Upper lobe of right lung (tissue), 1 donor: ENCODE results near the gene MECR. TPM values are rescaled to one million over a fixed set of nuclear protein-coding genes. Genes with fewer than 3 reads are reported as not detected.
"Not testable (repeated sequence)": the region's sequence is repeated elsewhere in the genome, so short reads cannot be mapped to it uniquely, and the experiment has no call there.

Source experiments
- ATAC-seq: fragments of 200-7000 bp; cut with Tn5 transposase; one replicate; pipeline ENCODE4 v1.9.1; 2020; ENCODE audit warnings: mild to moderate bottlenecking, moderate library complexity
- DNase-seq: peaks from one replicate; pipeline ENCODE4 v3.0.0-alpha.2; 2020
- H3K27ac ChIP-seq: fragments of 200-600 bp; one replicate; pipeline ENCODE4 v1.8.0; 2022
- H3K27me3 ChIP-seq: fragments of 200-600 bp; one replicate; pipeline ENCODE4 v1.8.0; 2022; ENCODE audit warnings: mild to moderate bottlenecking
- H3K36me3 ChIP-seq: fragments of 200-600 bp; one replicate; pipeline ENCODE4 v1.8.0; 2022
- H3K4me1 ChIP-seq: fragments of 200-600 bp; one replicate; pipeline ENCODE4 v1.8.0; 2022
- H3K4me3 ChIP-seq: fragments of 200-600 bp; one replicate; pipeline ENCODE4 v1.8.0; 2022; ENCODE audit warnings: mild to moderate bottlenecking
- H3K9me3 ChIP-seq: fragments of 200-600 bp; one replicate; pipeline ENCODE4 v1.8.0; 2022
- CTCF ChIP-seq: fragments of 200-600 bp; IDR thresholded peaks from one replicate; pipeline ENCODE4 v1.8.0; 2022; ENCODE audit warnings: antibody characterized with exemption
- intact Hi-C: fragments of 100-400 bp; cut with DNase I; formaldehyde crosslinking; loops from one replicate; pipeline ENCODE4 v1.11.0; 2022
- total RNA-seq: library from RNA; stranded (reverse); fragmentation: NEBNext Ultra II Directional; extraction: Animal tissue kit (Norgen Biotek cat#: 25700); gene quantifications from one replicate; pipeline ENCODE4 v1.2.1, GENCODE V29; 2021
- donor health status: DM: no; HTN: yes; CAD: no; lungs with severe emphysema.

Gene MECR
- total RNA-seq, 1 donor from 2014 or later, result 16.5 TPM

GRCh38 chr1:29237852-29238619, 7.3 kb upstream of the MECR start:
- ATAC-seq (peak; percentile 29), DNase-seq (peak; percentile 82)
- no peak for TF ChIP-seq CTCF
- Histone ChIP-seq H3K36me3 (no peaks in the 10 kb centered on the region), H3K4me3 (peak overlapping the region; percentile 57), H3K27ac (peak overlapping the region; percentile 82), H3K4me1 (peaks cover 15% of the 10 kb centered on the region), H3K27me3 (no peaks in the 10 kb centered on the region), H3K9me3 (no peaks in the 10 kb centered on the region)
- intact Hi-C loops, result no loop called here

- ATAC-seq, result peak; percentile 54
- Histone ChIP-seq H3K4me1 (peaks cover 15% of the 10 kb centered on the region), H3K36me3 (no peaks in the 10 kb centered on the region), H3K4me3 (peak overlapping the region; percentile 64), H3K9me3 (no peaks in the 10 kb centered on the region), H3K27ac (peak overlapping the region; percentile 77), H3K27me3 (no peaks in the 10 kb centered on the region)
- intact Hi-C loops, result no loop called here
- peak; percentile 85 for DNase-seq
- no peak for TF ChIP-seq CTCF
Observed at GRCh38 chr1:29237129-29237821, 6.5 kb upstream of the MECR start.

- Histone ChIP-seq H3K4me3 (peak overlapping the region; percentile 64), H3K27ac (peak overlapping the region; percentile 77), H3K9me3 (no peaks in the 10 kb centered on the region), H3K4me1 (peaks cover 15% of the 10 kb centered on the region), H3K36me3 (no peaks in the 10 kb centered on the region), H3K27me3 (no peaks in the 10 kb centered on the region)
- no peak for TF ChIP-seq CTCF
- ATAC-seq (no peak), DNase-seq (no peak)
- intact Hi-C loops, result no loop called here
Observed at GRCh38 chr1:29236712-29237128, 6.0 kb upstream of the MECR start.

GRCh38 chr1:29235955-29236711, 5.4 kb upstream of the MECR start, which contains the start of gene PTPRU:
Gene PTPRU (plus strand): TSS chr1:29236522. CDS start chr1:29236645, 123 bp downstream.
- peak; percentile 75 for TF ChIP-seq CTCF
- DNase-seq (peak; percentile 92), ATAC-seq (peak; percentile 88)

GRCh38 chr1:29234881-29235280, 4.1 kb upstream of the MECR start:
- H3K4me1 ChIP-seq, result peaks cover 12% of the 10 kb centered on the region
- not testable (repeated sequence) for ATAC-seq

More at GRCh38 chr1:29235955-29236711, 5.4 kb upstream of the MECR start, which contains the start of gene PTPRU:
- Histone ChIP-seq H3K9me3 (no peaks in the 10 kb centered on the region), H3K4me1 (peaks cover 15% of the 10 kb centered on the region), H3K4me3 (peak within 1 kb of the TSS; percentile 64), H3K27ac (peak within 1 kb of the TSS; percentile 77), H3K27me3 (no peaks in the 10 kb centered on the region), H3K36me3 (no peaks in the 10 kb centered on the region)
- intact Hi-C loops, result no loop called here

More at GRCh38 chr1:29234881-29235280, 4.1 kb upstream of the MECR start:
- intact Hi-C loops, H3K36me3 ChIP-seq, H3K9me3 ChIP-seq, H3K27ac ChIP-seq, H3K27me3 ChIP-seq, H3K4me3 ChIP-seq, DNase-seq: not testable (repeated sequence)
